HG02763 (cell line): ENCODE data around the gene LHX3.

Source experiments
- ATAC-seq: cut with Tn5 transposase; IDR thresholded peaks from one replicate; pipeline ENCODE4 v1.9.1; 2021; ENCODE audit warnings: mild to moderate bottlenecking, moderate library complexity; ENCODE audit not compliant: unreplicated experiment

The LHX3 gene

GRCh38 chr9:136179761-136180160, 25.2 kb downstream of the LHX3 start:
- ATAC-seq = no peak

DNA sequence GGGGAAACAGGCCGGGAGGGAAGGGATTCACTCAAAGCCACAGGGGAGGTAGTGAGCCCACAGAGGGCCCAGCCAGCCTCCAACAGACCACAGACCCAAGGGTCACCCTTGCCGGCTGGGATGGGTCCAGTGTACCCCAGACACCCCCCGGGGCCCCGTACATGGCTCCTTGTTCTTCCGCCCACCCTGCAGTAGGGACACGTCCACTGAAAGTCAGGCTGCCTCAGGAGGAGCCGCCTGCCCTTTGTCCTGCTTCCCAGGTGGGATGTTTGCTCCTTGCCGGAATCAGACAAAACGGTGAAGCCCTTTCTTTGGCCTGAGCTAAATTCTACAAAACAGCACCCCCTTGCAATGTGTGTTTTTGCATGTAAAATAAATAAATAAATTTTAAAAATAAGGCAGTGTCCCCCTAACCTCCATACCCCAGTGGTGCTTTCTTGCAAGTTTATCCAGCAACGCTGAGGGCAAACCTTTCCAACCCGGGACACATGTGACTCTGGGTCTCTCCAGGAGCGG, 25.8 kb downstream of the LHX3 start:
- no peak for ATAC-seq

GRCh38 chr9:136178773-136179075, 26.2 kb downstream of the LHX3 start:
- no peak for ATAC-seq

DNA sequence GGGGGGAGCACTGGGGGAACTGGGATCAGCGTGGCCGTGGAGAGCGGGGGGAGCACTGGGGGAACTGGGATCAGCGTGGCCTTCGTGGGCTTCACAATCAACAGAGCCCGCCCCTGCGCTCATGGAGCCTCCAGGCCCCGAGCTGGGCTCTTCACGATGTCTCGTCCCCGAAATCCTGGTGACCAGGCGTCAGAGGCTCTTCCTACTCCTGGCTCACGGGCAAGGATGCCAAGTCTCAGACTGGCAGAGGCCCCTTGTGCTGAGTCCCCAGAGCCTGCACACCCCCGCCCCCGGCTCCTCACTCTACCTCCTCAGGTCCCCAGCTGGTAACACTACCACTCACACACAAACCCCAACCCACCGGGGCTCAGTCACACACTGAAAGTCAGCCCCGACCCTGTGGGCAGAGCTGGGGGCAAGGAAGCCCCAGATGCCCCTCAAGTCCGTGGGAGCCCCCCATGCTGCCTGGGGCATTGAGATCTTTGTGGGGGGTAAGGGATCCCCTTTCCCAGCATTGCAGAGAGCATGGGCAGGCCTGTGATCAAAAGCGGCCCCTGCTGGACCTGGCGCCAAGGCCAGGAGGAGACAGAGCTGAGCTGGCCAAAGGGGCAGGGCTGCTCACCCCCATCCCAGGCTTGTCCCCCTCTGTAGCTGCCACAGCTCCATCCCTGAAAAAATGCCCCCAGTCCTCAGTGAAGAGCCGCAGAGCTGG, 26.7 kb downstream of the LHX3 start:
- no peak for ATAC-seq

- no peak for ATAC-seq
Measured at GRCh38 chr9:136177224-136177623, 27.7 kb downstream of the LHX3 start.

GRCh38 chr9:136175616-136176197, 29.2 kb downstream of the LHX3 start:
- no peak for ATAC-seq

- ATAC-seq = no peak
Measured at GRCh38 chr9:136174779-136175615, 29.9 kb downstream of the LHX3 start.

DNA sequence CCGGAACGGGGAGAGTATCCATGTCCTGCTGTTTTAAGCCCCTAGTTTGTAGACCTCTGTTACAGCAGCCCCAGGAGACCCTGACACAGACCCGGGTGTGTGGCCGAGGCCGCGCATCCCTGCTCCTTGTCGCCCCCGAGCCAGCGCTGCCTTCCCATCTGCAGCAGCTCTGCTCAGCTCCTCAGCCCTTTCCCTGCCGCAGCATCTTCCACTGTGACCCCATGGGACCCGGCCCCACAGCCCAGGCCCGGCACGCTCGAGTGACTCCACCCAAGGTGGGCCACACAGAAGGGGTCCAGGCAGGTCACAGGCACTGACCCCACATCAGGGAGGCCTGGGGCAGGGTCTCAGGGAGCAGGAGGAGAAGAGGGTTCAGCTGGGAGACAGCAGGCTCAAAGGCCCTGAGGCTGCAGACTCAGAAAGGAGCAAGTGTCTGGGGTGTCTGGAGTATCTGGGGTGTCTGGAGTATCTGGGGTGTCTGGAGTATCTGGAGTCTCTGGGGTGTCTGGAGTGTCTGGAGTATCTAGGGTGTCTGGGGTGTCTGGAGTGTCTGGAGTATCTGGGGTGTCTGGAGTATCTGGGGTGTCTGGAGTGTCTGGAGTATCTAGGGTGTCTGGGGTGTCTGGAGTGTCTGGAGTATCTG, 31.2 kb downstream of the LHX3 start:
- ATAC-seq = no peak

GRCh38 chr9:136172412-136173079, 32.4 kb downstream of the LHX3 start:
- ATAC-seq = no peak

- ATAC-seq = no peak
Measured at GRCh38 chr9:136171801-136172411, 33.0 kb downstream of the LHX3 start.

DNA sequence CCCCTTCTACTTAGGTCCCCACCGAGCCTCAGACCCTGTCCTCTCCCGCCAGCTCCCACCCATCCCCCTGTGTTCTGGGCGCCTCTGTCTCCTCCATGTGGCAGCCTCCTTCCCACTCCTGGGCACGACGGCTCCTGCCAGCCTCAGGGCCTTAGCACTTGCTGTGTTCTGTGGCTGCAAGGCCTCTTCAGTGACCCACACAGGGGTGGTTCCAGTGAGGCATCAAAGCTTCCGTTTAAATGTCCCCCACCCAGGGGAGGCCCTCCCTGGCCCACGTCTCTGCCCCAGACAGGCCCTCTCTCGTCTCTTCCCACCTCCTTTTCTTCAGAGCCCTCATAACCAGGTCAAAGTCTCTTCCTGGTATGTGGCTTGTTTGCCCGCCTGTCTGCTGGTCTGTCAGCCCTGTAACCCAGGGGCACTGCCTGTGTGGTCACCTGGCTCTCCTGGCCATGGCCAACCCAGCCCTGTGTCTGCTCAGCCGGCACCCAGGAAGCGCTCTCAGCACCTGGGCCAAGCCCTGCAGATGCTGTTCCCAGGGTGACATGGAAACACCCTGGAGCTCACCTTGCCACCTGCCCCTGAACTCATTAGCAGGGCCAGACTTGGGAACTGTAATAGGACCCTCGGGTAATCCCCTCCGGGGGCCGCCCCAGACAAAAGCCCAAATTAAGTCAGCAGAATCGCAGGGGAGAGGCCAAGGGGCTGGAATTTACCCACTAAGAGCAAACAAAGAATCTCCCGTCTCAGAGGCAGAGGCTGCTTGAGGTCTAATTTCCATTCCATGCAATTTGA, 33.7 kb downstream of the LHX3 start:
- ATAC-seq = no peak

DNA sequence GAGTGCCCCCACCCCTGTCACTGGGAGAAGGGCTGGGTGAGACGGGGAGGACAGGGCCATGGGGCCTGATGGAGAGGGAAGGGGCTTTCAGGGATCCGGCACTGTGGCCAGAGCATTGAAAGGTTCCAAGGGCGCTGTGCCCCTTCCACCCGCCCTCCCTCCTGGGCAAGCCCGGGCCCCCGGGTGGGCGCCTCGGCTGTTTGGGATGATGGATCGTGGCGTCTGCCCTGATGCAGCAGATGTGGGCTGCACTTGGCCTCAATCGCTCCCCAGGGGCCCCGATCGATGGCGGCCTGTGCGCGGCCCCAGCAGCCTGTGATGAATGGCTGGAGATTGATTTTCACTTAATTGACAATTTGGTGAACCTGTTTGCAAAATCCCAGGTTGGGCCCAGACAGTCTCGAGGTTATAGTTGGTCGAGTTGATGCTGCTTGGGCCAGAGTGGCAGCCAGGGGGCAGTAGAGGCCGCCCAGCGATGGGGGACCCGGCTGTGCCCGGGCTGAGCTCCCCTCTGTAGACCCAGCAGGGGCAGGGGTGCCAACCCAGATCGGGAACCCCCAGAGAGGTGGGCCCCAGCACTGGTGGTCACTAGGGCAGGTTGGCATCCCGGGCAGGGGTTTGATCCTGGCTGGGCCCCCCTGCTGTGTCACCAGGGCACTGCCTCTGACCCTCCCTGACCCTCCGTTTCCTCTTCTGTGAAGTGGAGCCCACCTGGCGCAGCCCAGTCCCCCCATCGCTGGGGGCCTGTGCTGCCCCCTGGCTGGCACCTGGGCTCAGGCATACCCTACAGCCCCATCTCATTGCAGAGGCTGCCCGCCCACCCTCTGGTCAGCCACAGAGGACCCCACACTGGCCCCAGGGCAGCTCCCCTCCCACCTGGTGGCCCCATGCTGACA, 34.7 kb downstream of the LHX3 start:
- ATAC-seq = no peak

GRCh38 chr9:136169495-136169894, 35.4 kb downstream of the LHX3 start:
- no peak for ATAC-seq

- ATAC-seq = no peak
Measured at GRCh38 chr9:136163248-136163850, 41.6 kb downstream of the LHX3 start.

DNA sequence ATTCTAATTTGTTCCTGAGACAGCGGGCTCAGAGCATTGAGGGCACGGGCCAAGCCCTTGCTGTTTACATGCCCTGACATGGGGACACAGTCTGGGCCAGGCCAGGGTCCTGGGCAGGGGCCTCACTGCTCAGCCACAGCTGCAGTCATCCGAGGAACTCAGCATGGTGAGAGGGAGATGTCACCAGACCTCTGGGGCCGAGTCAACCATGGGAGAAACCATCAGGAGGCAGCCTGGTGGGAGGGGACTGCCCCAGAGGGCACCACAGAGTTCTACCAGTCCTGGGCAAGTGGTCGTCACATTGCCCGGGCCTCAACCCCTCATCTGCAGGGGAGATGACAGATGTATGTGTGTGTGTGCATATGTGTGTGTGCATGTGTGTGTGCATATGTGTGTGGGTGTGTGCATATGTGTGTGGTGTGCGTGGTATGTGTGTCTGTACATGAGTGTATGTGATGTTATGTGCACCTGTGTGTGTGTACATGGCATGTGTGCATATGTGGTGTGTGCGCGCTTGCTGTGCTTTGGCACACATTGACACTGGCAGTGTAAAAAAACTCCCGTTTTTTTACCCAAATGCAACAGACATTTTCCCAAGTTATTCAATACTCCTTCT, 43.8 kb downstream of the LHX3 start:
- ATAC-seq = no peak

DNA sequence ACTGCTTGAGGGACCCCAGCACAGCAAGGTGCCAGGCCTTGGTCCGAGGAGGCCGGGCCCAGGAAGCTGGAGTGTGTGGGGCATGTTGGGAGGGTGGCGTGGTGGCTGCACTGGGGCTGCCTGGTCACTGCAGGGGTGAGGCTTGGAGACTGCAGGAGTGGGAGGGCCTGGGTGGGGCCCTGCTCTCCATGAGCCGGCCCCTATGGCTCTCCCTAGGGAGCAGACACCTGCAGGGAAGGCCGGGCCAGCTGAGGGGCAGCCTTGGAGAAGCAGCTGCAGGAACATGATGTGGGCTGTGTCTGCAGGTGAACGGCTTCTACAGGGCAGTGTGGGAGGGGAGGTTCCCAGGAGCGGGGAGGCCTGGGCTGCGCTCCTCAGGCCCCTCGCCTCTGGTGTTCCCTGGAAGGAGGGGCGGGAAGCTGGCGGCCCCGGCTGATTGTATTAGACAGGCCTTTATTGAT, 44.5 kb downstream of the LHX3 start:
- no peak for ATAC-seq

DNA sequence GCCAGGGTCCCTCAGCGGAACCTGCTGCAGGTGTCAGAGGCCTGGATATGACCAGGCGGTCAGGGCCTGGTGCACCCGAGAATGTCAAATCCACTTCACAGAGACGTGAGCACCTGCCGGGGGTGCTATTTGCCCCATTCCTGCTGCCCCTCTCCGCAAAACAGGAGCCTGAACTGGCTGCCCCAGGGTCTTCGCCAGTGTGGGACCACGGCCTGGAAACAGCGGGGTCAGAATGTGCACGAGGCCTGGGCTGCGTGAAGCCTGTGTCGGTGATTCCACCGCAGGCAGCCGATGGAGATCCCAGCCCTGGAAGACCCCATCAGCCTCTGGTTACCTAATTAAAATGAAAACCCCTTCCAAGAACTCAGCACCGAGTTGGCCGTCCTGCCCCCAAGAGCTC, 45.1 kb downstream of the LHX3 start:
- no peak for ATAC-seq
